Activated CD4-positive, CD25-positive, alpha-beta regulatory T cell treated with anti-CD3 and anti-CD28 coated beads, Interleukin-2, amount 50 U/mL, for 16 hours (primary cell): Measurements from ENCODE around the gene FOXI1.

Source experiments
- DNase-seq: peaks from one replicate; pipeline ENCODE4 v3.0.0-alpha.2; 2020; ENCODE audit warnings: low read depth, low spot score

FOXI1 gene

DNA sequence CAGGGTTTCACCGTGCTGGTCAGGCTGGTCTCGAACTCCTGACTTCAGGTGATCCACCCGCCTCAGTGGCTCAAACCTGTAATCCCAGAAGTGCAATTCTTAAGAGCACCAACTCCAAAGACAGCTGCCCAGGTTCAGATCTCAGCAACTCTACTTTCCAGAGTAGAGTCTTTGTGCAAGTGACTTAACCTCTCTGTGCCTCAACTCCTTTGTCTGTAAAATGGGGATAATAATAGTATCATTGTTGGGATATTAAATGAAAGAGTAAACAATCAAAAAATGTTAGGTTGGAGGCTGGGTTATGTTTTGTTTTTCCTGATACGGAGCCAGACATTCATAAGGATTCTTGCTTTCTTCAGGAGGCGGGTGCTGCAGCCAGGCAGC is 45.0 kb downstream of the FOXI1 start:
- no peak for DNase-seq

DNA sequence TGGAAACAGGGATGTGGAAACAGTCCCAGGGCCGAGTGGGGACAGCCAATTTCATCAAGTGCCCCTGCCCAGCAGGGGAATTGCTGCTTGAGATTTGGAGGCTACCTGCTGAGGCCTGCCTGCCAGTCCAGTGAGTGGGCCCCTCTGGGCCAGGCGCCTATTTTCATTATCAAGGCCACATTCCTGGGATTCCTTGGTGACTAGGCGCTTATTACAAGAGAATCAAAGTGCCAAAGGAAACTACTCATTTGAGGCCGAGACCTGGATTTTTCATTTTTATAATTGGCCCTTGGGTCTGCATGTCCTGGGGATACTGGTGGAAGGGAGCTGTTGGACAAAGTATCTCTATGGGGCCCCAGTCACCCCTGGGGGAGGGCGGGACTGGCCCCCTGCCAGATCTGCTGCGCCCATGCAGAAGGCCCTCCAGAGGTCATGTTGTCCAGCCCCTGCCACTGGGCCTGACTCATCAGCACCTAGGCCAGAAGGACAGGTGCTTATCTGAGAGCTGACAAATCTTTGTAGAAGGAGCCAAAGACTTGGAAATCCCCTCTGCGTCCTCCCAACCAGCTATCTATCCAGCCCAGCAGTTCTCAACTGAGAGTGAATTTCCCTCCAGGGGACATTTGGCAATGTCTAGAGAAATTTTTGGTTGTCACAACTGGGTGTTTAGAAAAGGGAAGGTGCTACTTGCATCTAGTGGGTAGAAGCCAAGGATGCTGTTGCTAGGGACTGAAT is 45.6 kb downstream of the FOXI1 start:
- DNase-seq = no peak

DNA sequence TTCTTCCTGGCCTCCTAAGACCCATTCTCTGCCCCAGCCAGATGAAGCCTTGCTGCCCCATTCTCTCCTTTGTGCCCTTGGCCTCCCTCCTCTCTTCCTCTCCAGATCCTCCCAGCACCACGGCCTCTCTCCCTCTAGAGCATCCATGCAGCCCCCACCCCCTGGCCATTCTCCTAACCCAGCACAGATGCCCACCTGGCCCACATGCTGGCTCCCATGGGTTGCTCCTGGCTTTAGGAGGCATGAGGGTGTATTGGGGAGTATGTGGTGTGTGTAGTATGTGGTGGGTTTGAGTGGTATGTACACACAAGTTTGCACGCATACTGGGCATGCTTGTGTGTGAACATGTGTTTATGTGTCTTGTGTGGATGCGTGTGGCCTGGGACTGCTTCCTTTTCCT is 47.1 kb downstream of the FOXI1 start:
- no peak for DNase-seq

- no peak for DNase-seq
Observed at GRCh38 chr5:170154297-170154696, 48.6 kb downstream of the FOXI1 start.

GRCh38 chr5:170154744-170155143 is 49.0 kb downstream of the FOXI1 start:
- no peak for DNase-seq

- DNase-seq = no peak
Observed at GRCh38 chr5:170155771-170156170, 50.1 kb downstream of the FOXI1 start.

- no peak for DNase-seq
Observed at GRCh38 chr5:170159101-170159698, 53.5 kb downstream of the FOXI1 start.
